ENCODE measurements around the gene HERC2. TPM values are rescaled to one million over a fixed set of nuclear protein-coding genes. Genes with fewer than 3 reads are reported as not detected.

HERC2 gene
- total RNA-seq, 1 donor from 2014 or later, result 84.6 TPM

- H3K4me1 Mint-ChIP-seq, result no peaks in the 10 kb centered on the region
- H3K9me3 Mint-ChIP-seq, result no peaks in the 10 kb centered on the region
- peaks cover 51% of the 10 kb centered on the region for H3K36me3 Mint-ChIP-seq
- no peak for DNase-seq (ENCODE audit: low spot score in 2 of 2, unreplicated experiment in 2 of 2)
- H3K27ac Mint-ChIP-seq, result no peak overlapping the region
- TF ChIP-seq, protein P1, sequence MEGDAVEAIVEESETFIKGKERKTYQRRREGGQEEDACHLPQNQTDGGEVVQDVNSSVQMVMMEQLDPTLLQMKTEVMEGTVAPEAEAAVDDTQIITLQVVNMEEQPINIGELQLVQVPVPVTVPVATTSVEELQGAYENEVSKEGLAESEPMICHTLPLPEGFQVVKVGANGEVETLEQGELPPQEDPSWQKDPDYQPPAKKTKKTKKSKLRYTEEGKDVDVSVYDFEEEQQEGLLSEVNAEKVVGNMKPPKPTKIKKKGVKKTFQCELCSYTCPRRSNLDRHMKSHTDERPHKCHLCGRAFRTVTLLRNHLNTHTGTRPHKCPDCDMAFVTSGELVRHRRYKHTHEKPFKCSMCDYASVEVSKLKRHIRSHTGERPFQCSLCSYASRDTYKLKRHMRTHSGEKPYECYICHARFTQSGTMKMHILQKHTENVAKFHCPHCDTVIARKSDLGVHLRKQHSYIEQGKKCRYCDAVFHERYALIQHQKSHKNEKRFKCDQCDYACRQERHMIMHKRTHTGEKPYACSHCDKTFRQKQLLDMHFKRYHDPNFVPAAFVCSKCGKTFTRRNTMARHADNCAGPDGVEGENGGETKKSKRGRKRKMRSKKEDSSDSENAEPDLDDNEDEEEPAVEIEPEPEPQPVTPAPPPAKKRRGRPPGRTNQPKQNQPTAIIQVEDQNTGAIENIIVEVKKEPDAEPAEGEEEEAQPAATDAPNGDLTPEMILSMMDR (IDR thresholded peaks at IDR 0.05; ENCODE audit: unreplicated experiment), result no peak
- no peak overlapping the region for H3K4me3 Mint-ChIP-seq
- H3K27me3 Mint-ChIP-seq (ENCODE audit: low read depth), result no peaks in the 10 kb centered on the region
These were observed 206.1 kb downstream of the HERC2 start for GRCh38 chr15:28115871-28116270.

GRCh38 chr15:28114721-28115622, 207.0 kb downstream of the HERC2 start:
- no peaks in the 10 kb centered on the region for H3K4me1 Mint-ChIP-seq
- no peak overlapping the region for H3K4me3 Mint-ChIP-seq
- no peak overlapping the region for H3K27ac Mint-ChIP-seq
- H3K36me3 Mint-ChIP-seq, result peaks cover 47% of the 10 kb centered on the region
- TF ChIP-seq, protein P1 (IDR thresholded peaks at IDR 0.05; ENCODE audit: unreplicated experiment), result no peak
- no peak for DNase-seq (ENCODE audit: low spot score in 2 of 2, unreplicated experiment in 2 of 2)
- no peaks in the 10 kb centered on the region for H3K9me3 Mint-ChIP-seq
- H3K27me3 Mint-ChIP-seq (ENCODE audit: low read depth), result no peaks in the 10 kb centered on the region

DNA sequence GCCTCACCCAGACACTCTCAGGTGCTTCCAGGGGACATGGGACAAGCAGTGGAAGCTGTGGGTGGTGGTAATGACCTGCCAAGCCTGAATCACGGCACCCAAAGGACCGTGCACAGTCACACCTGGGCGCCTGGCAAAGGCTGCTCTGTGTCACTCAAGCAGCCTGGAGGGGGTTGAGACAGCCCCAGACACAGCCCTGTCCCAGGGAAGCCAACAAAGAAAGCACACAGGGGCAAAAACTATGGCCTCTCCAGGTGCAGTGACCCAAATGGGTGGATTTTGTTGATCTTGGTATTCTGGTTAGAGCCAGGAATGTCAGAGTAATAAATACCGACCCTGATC, 207.9 kb downstream of the HERC2 start:
- Mint-ChIP-seq H3K27me3 (ENCODE audit: low read depth) (peaks cover 3% of the 10 kb centered on the region), H3K4me1 (no peaks in the 10 kb centered on the region), H3K36me3 (peaks cover 42% of the 10 kb centered on the region), H3K27ac (no peak overlapping the region), H3K9me3 (no peaks in the 10 kb centered on the region), H3K4me3 (no peak overlapping the region)
- no peak for DNase-seq (ENCODE audit: low spot score in 2 of 2, unreplicated experiment in 2 of 2)
- TF ChIP-seq, protein P1 (IDR thresholded peaks at IDR 0.05; ENCODE audit: unreplicated experiment), result no peak

DNA sequence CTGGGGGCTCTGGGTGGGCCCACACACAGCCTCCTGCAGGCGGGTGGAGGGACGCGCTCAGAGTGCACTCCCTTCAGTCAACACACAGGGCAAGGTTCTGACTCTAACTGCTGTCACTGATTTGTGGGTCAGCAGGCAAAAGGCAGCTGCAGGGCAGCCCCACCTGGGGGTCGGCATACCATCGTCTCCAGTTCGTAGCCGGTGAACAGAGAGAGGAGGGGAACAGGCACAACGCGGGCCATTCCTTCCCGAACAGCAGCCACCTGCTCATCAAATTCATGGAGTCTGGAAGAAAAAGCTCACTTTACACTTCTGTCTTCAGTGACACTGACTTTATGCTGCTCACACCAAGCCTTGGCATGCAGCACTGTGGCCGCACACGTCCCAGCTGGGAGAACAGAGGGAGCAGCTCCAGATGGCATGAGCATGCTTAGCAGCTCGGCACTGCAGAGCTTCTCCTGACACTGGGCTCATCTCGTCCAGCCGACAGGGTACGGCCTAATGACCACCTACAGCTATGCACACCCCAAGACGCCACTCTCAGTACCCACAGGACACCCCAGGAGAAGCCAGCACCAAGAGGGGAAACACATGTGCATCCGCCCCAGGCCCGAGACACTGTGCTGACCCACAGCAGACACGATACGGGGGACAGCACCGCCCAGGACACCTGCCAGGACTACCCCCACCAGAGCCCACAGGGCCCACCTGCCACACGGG, 208.4 kb downstream of the HERC2 start:
- Mint-ChIP-seq H3K27ac (no peak overlapping the region), H3K4me1 (no peaks in the 10 kb centered on the region), H3K36me3 (peaks cover 42% of the 10 kb centered on the region), H3K9me3 (no peaks in the 10 kb centered on the region), H3K27me3 (ENCODE audit: low read depth) (peaks cover 5% of the 10 kb centered on the region), H3K4me3 (no peak overlapping the region)
- TF ChIP-seq, protein P1 (IDR thresholded peaks at IDR 0.05; ENCODE audit: unreplicated experiment), result no peak
- DNase-seq (ENCODE audit: low spot score in 2 of 2, unreplicated experiment in 2 of 2), result no peak

DNA sequence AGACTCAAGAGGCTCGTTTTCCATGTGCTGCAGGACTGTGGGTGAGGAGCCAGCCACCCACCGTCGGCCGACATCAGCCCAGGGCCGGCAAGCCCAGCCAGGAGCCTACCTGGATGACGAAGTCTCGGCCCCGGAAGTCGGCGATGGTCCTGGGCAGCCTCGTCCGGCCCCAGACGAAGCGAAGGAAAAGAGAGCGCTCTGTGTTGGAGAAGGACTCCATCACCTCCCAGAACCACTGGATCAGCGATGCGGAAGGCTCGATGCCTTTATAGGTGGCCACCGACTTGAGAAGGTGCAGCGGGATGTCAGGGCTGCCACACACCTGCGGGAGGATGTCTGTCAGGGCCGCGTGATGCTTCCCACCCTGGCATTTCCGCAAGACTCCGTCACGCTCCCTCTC, 209.0 kb downstream of the HERC2 start:
- H3K4me1 Mint-ChIP-seq, result peaks cover 1% of the 10 kb centered on the region
- TF ChIP-seq, protein P1 (IDR thresholded peaks at IDR 0.05; ENCODE audit: unreplicated experiment), result no peak
- H3K9me3 Mint-ChIP-seq, result no peaks in the 10 kb centered on the region
- no peak overlapping the region for H3K27ac Mint-ChIP-seq
- H3K36me3 Mint-ChIP-seq, result peaks cover 42% of the 10 kb centered on the region
- DNase-seq (ENCODE audit: low spot score in 2 of 2, unreplicated experiment in 2 of 2), result no peak
- no peak overlapping the region for H3K4me3 Mint-ChIP-seq
- peaks cover 8% of the 10 kb centered on the region for H3K27me3 Mint-ChIP-seq (ENCODE audit: low read depth)

All from mesothelial cell of epicardium (in vitro differentiated cells).